GM18517 (cell line): ENCODE data around the gene MYBPC2.
"Not testable (repeated sequence)": the region's sequence is repeated elsewhere in the genome, so short reads cannot be mapped to it uniquely, and the experiment has no call there.

Source experiments
- ATAC-seq: cut with Tn5 transposase; IDR thresholded peaks from one replicate; pipeline ENCODE4 v1.9.1; 2021; ENCODE audit warnings: mild to moderate bottlenecking, moderate library complexity; ENCODE audit not compliant: unreplicated experiment

MYBPC2 gene

DNA sequence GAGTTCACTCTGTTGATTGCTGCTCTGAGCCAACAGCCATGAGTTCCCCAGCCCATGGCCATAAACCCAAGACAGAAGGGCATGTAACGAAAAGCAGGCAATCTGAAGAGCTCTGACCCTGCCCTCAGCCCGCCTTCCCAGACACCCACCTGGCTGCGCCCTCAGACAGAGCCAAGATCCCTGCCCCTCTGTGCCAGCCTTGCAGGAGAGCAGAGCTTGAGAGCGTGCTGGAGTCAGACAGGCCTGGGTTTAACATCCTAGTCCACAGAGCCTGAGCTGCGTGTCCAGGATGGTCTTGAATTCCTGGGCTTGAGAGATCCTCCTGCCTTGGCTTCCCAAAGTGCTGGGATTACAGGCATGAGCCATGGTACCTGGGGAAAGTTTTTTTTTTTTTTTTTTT is 24.6 kb downstream of the MYBPC2 start:
- no peak for ATAC-seq

DNA sequence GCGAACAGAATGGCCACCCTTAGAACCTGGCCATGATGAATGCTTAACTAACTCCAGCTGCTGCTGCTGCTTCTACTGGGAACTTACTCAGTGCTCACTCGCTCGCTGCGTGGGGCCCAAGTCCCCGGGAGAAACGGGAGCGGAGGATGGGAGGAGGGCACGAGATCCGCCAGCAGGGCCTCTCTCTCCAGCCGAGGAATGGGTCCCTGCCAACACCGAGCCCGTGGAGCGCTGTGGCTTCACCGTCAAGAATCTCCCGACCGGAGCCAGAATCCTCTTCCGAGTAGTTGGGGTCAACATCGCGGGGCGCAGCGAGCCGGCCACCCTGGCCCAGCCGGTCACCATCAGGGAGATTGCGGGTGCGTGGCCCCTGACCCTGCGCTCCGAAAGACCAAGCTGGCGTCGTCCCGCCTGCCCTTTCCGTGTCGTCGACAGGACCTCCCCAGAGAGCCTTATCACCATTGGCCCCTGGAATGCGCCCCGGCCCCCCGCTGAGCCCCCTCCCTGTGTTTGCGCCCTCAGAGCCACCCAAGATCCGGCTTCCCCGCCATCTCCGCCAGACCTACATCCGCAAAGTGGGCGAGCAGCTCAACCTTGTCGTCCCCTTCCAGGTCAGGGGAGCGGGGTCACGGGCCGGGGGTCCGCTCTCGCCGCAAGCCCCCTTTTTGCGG is 25.8 kb downstream of the MYBPC2 start:
- ATAC-seq: no peak

DNA sequence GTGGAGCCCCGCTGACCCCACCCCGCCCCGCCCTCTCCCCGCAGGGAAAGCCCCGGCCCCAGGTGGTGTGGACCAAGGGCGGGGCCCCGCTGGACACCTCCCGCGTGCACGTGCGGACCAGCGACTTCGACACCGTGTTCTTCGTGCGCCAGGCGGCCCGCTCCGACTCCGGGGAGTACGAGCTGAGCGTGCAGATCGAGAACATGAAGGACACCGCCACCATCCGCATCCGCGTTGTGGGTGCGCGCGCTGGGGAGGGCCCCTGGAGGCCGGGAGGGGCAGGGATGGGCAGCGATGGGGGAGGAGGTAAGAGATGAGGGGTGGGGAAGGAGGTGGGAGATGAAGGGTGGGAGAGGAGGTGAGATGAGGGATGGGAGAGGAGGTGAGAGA is 26.4 kb downstream of the MYBPC2 start:
- no peak for ATAC-seq

DNA sequence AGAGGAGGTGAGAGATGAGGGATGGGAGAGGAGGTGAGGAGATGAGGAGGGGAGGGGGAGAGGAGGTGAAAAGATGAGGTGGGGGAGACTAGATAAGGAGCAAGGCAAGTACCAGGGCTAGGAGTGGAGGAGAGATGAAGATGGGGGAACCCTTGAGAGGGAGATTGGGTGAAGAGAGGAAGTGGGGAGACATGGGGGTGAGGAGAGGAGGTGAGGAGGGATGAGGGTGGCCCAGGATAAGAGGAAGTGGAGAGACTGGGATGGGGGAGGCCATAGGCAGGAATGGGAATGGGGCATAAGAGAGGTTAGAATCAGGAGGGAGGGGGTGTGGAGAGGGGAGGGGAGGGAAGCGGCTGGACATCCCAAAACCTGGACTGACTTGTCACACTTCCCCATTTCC is 26.9 kb downstream of the MYBPC2 start:
- no peak for ATAC-seq

DNA sequence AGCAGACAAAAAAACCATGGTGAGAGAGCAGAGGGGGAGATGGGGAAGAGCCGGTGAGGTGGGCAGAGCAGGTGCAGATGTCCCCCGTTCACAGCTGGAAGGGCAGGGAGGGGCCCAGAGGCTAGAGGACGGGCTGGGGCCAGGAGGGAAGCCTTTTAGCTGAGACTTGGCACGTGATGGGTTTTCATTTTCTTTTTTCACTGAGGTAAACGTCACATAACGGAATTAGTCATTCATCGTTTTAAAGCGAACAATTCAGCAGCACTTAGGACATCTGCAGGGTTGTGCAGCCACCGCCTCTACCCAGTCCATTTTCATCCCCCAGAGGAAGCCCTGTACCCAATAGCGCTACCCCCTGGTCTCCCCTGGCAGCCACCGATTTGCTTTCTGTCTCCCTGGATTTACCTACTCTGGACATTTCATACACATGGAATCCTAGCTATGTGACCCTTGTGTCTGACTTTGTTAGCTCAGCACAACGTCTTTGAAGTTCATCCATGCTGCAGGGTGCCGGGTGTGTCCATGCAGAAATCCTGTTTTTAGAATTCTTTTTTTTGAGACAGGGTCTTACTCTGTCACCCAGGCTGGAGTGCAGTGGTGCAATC is 27.6 kb downstream of the MYBPC2 start:
- ATAC-seq: peak; percentile 71

DNA sequence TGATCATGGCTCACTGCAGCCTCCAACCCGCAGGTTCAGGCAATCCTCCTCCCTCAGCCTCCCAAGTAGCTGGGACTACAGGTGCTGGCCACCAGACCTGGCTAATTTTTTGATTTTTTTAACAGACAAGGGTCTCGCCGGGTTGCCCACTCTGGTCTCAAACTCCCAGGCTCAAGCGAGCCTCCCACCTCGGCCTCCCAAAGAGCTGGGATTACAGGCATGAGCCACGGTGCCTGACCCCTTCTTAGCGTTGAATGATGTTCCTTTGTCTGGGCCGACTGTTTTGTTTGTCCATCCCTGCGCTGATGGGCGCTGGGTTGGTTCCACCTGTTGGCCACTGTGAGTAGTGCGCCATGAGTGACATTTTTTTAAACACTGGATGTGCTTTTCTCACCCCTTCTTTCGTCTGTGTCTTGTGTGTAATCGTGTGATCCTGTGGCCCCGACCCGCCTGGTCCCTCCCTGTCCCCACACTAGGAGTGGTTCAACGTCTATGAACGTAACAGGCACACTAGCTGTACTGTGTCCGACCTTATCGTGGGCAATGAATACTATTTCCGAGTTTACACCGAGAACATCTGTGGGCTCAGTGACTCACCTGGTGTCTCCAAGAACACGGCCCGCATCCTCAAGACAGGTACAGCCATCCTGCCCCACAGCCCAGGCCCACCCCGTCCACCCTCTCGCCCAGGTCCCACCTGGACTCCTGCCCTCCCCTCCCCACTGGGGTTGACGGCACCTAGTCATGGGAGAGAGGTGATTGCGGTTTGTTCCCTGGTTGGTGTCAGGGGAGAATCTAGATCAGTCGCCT is 28.6 kb downstream of the MYBPC2 start:
- ATAC-seq: no peak

DNA sequence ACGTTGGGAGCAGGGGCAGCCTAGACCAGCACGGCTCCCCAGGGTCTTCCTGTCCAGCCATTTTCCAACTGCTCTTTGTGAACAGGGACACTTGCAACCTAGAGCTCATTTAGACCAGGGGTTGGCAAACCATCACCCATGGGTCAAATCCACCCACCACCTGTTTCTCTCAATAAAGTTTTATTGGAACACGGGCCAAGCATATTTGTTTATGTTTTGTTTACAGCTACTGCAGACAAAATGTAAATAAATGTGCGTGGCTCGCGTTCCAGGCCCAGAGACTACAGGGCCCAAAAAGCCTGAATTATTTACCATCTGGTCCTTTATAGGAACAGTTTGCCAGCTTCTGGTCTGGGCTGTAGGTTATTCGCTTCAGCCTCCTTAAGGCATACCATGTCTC is 30.3 kb downstream of the MYBPC2 start:
- ATAC-seq: no peak

DNA sequence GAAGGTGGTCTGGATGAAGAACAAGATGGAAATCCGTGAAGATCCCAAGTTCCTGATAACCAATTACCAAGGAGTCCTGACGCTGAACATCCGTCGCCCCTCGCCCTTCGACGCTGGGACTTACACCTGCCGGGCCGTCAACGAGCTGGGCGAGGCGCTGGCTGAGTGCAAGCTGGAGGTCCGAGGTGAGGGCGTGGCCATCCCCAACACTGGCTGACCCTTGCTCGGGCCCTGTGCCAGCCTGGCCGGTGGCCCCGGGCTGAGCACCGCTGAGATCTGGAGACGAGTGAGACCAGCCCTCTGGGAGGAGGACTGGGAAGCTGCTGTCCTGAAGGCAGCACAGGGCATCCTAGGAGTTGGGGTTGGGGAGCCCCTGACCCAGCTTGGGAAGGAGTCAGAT is 31.7 kb downstream of the MYBPC2 start:
- ATAC-seq: no peak

DNA sequence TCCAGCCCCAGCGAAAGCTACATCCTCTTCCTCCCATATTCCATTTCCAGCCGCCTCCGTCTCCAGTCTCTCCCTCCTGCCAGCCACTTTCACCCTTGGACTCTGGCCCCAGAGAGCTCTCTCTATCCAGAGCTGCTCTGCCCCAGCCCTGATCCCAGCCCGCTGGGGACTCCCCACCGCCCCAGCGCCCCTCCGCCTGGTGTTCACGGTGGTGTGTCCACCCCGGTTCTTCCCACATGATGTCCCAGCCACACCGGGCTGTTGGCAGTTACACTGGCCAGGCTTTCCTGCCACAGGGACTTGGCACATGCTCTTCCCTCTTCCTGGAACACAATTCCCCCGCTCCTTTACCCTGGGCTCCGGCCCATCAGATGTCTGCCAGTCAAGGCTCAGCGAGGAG is 32.3 kb downstream of the MYBPC2 start:
- no peak for ATAC-seq

DNA sequence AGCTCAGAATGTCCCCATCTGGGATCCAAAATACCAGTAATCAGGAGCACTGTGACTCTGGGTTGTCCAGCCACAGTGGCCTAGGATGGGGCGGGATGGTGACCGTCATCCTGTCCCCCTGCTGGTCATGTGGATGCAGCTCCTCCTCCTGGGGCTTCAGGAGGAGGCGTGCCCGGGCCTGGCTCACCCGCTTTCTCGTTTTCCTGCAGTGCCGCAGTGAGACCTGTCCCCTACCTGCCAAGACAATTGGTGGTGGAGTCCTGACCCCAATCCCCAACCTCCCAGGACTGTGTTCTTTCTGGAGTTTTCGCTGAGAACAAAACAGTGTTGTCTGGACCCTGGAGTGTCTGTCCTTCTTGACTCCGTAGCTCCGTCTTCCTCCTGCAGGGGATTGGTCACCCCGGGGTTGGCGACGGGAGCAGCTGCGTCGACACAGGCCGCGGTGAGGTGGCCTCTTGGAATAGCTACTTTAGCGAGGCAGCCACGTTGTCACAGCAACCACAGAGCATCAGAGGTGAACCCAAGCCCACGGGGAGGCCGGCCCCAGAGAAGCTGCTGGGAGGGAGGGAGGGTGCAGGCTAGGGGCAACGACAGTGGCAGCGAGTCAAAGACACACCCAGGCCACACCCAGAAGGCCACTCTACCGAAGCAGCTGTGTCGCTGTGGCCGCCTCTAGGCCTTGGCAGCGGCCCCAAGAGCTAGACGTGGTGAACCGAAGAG is 33.5 kb downstream of the MYBPC2 start:
- no peak for ATAC-seq

DNA sequence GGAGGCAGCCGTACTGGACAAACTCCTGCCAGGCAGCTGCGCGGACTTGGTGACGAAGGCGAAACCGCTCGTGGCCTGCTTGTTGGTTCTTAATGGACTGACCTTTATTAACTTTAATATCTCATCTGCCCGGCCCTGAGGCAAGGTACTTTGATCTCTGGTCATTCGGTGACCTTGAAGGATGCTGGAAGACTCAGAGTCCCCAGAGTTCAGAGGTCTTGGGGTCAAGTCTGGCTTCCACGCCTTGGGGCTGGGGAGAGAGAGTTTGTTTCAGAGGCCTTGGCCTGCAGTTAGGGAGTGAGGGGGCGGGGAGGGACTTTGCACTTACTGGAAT is 34.0 kb downstream of the MYBPC2 start:
- ATAC-seq: no peak

DNA sequence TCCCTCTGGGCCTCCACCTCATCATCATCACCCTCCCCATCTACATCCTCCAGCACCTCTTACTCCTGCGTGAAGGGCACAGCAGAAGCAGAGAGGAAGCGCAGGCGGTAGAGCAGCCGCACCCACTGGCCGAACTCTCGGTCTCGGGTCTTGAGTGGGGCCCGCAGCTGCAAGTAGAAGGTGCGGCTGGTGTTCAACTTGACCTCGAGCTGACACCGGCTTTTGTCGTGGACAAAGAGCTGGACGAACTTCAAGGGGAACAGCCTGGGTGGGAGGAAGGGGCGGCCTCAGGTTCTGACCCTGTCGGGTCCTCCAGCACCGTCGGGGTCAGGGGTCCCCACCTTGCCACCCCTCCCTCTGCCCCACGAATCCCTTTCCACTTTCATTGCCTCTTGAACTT is 34.9 kb downstream of the MYBPC2 start:
- no peak for ATAC-seq

DNA sequence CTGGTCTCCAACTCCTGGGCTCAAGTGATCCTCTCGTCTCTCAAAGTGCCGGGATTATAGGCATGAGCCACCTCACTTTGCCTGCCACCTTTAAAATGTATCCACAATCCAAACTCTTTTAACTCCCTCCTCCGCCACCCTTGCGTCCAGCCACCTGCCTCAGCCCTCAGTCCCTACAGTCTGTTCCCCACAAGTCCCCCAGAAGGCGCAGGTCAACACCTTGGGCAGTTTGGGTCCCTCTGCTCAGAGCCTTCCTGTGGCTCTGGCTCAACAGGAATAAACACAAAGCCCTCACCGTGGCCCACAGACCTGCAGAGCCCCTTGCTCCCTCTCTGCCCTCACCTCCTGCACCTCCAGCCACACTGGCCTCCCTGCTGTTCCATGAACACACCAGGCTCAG is 36.1 kb downstream of the MYBPC2 start:
- no peak for ATAC-seq

DNA sequence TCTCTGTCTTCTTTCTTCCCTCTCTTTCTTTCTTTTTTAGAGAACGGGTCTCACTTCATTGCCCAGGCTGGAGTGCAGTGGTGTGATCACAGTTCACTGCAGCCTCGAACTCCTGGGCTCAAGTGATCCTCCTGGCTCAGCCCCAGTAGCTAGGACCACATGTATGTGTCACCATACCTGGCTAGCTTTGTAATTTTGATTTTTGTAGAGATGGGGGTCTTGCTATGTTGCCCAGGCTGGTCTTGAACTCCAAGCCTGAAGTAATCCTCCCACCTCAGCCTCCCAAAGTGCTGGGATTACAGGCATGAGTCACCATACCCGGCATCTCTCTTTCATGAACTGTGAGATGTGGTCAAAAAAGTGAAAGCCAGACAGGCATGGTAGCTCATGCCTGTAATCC is 40.6 kb downstream of the MYBPC2 start:
- ATAC-seq: not testable (repeated sequence)

DNA sequence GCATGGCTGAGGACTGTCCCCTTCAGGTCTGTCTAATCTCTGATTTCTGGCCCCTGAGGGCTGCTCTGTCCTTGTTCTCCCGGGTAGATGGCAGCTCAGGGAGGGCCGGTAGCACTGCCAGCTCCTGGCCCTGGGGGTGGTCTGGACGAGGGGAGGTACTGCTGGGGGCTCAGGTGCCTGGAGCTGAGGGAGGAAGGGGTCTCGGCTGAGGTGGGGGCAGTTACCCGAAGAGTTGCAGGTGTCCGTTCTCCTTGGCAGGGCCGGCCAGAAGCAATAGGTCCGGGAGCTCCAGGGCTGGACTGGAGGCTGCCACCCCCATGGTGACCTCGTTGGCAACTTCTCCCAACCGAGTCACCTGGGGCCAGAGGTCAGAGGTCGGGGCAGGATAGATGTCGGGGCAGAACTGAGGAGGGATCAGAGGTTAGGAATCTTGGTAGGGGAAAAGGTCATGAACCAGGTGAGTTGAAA is 42.4 kb downstream of the MYBPC2 start:
- no peak for ATAC-seq

DNA sequence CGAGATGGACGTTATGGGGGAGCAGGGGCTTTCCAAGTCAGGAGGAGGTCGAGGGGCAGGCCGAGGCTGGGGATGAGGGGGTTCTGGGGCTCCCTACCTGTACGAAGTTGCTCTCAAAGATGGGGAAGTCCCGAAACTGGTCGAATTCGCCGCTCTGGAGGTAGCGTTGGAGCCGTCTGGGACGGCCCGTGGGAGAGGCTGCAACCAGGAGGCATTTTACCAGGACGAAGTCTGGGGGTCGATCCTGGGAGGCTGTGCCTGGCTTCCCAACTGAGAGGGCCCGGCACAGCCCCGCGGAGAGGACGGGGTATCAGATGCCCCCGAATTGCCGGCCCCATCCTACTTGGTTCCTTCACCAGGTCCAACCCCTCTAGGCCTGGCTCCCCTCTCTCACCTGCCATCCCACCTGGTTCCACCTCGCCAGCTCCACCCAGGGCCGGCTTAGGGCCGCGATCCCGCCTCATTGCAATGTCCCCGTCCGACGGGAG is 43.1 kb downstream of the MYBPC2 start:
- no peak for ATAC-seq

DNA sequence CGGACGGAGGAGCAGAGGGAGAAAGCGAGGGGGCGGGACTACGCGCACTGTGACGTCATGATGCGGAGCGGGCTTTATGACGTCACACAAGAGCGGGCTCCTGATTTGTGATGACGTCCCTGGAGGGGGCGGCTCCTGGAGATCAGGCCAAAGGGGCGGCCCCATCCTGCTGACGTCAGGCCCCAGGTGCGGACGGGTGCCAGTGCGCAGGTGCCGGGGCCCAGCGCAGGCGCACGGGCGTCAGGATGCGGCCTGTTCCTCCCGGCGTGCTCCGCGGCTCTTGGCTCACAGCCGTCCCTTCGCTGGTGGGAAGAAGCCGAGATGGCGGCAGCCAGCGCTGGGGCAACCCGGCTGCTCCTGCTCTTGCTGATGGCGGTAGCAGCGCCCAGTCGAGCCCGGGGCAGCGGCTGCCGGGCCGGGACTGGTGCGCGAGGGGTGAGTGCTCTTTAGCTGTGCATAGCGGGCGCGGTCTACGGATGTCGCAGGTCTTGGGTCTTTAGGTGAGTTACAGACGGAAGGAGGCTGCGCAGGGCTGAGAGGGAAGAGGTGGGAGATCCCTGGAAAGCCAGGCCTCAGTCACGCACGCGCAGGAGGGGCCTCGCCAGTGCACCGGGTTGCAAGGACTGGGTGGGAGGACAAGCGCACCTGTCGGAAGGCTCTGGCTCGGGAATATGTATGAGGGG is 43.7 kb downstream of the MYBPC2 start, which contains the start of the genes EMC10 and GARIN5A:
EMC10 (plus strand) TSS at position 284 of the 683 bp plus-strand sequence; CDS start at position 322, 38 bp downstream.
GARIN5A (minus strand) TSS at position 625 of the 683 bp plus-strand sequence; CDS start at position 165, 460 bp downstream.
- ATAC-seq: no peak

DNA sequence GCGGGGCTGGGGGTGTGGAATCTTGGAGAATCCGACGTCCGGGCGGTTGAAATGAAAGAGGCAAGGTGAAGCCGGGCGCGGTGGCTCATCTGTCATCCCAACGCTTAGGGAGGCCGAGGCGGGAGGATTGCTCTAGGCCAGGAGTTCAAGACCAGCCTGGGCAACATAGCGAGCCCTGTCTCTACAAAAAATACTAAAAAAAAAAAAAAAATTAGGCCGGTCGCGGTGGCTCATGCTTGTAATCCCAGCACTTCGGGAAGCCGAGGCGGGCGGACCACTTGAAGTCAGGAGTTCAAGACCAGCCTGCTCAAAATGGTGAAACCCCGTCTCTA is 44.2 kb downstream of the MYBPC2 start:
- ATAC-seq: no peak

DNA sequence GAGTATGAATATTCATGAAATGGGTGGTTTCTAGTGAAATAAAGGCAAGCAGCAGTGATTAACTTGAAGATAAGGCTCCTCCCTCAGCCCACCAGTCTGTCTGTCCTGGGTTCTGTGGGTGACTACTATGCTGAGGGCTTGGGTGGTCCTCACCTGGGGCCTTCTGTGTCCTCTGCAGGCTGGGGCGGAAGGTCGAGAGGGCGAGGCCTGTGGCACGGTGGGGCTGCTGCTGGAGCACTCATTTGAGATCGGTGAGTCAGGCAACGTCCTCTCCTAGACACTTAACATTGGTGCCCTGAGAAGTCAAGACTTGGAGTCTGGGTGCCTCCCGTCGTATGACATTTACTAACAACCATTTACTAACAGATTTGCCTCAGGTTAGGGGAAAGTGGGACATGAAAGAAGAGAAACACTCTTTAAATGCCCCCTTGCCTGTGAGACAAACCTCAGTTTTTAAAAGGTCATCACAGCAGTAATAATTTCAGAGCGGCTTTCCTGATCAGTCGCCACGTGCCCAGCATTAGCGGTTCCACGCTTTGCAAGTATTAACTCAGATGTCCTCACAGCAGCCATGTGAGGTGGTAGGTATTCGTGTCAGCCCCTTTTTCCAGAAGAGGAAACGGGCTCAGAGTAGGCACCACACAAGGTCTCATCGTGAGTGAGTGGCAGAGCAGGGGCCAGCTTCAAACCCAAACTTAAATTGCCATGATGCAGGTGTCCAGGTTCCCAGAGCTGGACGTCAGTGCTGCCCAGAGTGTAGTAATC is 45.2 kb downstream of the MYBPC2 start:
- ATAC-seq: no peak
